Colonic mucosa (tissue), 4 donors: ENCODE results near the gene RER1. TPM values are rescaled to one million over a fixed set of nuclear protein-coding genes. Genes with fewer than 3 reads are reported as not detected.

Experiments used
- DNase-seq: peaks from one replicate; pipeline ENCODE4 v3.0.0-alpha.2; 2020
- H3K27ac ChIP-seq: fragments of 200-600 bp; one replicate; pipeline ENCODE4 v1.8.0; 2021
- H3K27me3 ChIP-seq: fragments of 200-600 bp; one replicate; pipeline ENCODE4 v1.8.0; 2021
- H3K36me3 ChIP-seq: fragments of 200-600 bp; one replicate; pipeline ENCODE4 v1.8.0; 2021
- H3K4me1 ChIP-seq: fragments of 200-600 bp; one replicate; pipeline ENCODE4 v1.8.0; 2021; ENCODE audit warnings: mild to moderate bottlenecking
- H3K4me3 ChIP-seq: fragments of 200-600 bp; one replicate; pipeline ENCODE4 v1.8.0; 2021
- H3K9ac ChIP-seq, 2 donors: one replicate each; pipeline ENCODE4 v1.7.0; 2013; ENCODE audit warnings: control low read depth in 2 of 2, low read depth in 2 of 2, low read length in 2 of 2
- H3K9me3 ChIP-seq: fragments of 200-600 bp; one replicate; pipeline ENCODE4 v1.8.0; 2021
- intact Hi-C: fragments of 100-400 bp; cut with DNase I; formaldehyde crosslinking; loops from one replicate; pipeline ENCODE4 v1.14.1; 2022
- total RNA-seq, 2 donors: library from RNA; stranded (reverse); fragmentation: NEBNext Ultra II Directional in 1 of 2; extraction: Animal tissue kit (Norgen Biotek cat#: 25700) in 1 of 2; gene quantifications; one replicate each; pipeline ENCODE4 v1.2.1, GENCODE V29; 2021
- TF ChIP-seq, protein P1 (sequence below): fragments of 200-600 bp; IDR thresholded peaks from one replicate; pipeline ENCODE4 v1.8.0; 2022; ENCODE audit warnings: antibody characterized with exemption, mild to moderate bottlenecking
- donor health status: healthy.
- donor health status: DM: no; HTN: no; CAD: no.
- donor health status: DM: no; HTN: no; CAD: no.

RER1 gene
- total RNA-seq, 2 donors from 2014 or later = 190 to 216 TPM

DNA sequence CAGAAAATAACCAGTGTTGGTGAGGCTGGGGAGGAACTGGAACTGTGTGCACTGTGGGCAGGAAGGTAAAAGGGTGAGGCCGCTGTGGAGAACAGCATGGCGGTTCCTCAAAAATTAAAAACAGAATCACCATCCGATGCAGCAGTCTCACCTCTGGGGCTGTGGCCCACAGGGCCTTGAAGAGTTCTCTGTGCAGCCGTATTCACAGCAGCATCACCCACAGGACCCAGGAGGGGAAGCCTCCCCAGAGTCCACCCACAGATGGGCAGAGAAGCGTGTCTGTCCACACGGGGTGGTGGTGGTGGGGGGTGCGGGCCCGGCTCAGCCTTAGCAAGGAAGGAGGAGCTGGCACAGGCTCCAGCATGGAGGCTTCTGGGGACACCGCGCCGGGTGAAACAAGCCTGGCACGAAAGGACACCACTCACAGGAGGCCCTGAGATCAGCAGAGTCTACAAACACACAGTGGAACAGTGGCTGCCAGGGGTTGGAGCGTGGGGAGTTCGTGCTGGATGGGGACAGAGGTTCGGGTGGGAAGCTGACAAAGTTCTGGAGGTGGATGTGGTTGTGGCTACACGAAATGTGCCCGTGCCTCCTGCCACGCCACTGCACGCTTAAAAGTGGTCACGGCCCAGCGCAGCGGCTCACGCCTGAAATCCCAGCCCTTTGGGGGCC is 11.8 kb upstream of the RER1 start:
- H3K27me3 ChIP-seq = no peaks in the 10 kb centered on the region
- intact Hi-C loops = no loop called here
- H3K9ac ChIP-seq = no peak overlapping the region
- no peak overlapping the region for H3K4me3 ChIP-seq
- no peaks in the 10 kb centered on the region for H3K36me3 ChIP-seq
- no peaks in the 10 kb centered on the region for H3K4me1 ChIP-seq
- no peaks in the 10 kb centered on the region for H3K9me3 ChIP-seq
- DNase-seq = no peak
- H3K27ac ChIP-seq = no peak overlapping the region
- TF ChIP-seq, protein P1, sequence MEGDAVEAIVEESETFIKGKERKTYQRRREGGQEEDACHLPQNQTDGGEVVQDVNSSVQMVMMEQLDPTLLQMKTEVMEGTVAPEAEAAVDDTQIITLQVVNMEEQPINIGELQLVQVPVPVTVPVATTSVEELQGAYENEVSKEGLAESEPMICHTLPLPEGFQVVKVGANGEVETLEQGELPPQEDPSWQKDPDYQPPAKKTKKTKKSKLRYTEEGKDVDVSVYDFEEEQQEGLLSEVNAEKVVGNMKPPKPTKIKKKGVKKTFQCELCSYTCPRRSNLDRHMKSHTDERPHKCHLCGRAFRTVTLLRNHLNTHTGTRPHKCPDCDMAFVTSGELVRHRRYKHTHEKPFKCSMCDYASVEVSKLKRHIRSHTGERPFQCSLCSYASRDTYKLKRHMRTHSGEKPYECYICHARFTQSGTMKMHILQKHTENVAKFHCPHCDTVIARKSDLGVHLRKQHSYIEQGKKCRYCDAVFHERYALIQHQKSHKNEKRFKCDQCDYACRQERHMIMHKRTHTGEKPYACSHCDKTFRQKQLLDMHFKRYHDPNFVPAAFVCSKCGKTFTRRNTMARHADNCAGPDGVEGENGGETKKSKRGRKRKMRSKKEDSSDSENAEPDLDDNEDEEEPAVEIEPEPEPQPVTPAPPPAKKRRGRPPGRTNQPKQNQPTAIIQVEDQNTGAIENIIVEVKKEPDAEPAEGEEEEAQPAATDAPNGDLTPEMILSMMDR = no peak

DNA sequence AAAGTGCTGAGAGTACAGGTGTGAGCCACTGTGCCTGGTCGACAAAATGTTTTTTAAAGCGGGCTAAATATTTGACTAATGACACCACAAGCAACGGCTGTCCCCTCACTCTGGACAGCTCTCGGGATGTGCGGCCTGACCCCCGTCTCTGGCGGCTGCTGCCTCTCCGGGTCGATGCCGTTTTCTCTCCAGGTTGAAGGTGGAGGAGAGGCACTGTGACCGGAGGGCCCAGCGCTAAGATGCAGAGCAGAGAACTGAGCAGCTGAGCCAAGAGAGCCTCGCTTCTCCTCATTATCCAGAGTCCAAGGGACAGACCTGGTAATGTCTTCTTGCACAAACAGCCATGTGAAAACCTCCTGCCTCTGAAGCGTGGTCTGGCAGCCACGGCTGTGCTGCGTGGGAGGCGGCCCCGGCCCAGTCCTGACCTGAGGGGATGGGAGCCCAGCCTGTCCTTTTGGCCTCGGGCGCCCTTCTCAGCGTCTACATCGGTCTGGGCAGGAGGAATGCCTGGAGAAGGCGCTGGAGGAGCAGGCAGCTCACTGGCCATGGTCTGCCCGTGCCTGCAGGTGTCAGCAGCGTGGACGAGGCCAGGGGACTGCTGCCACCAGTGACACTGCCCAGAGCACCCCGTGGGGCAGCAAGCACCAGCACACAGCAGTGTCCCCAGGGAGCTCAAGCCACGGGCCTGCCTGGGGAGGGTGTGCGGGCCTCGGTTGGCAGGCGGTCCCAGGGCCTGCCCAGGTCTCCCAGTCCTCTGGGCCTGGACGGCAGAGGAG is 10.6 kb upstream of the RER1 start:
- intact Hi-C loops = loop anchor here (1.0 kb wide), 1 partner anchor 186 kb away; no protein-coding TSS in a partner anchor
- no peak for DNase-seq
- no peaks in the 10 kb centered on the region for H3K4me1 ChIP-seq
- TF ChIP-seq, protein P1 = no peak
- no peaks in the 10 kb centered on the region for H3K27me3 ChIP-seq
- H3K9ac ChIP-seq = no peak overlapping the region
- H3K36me3 ChIP-seq = no peaks in the 10 kb centered on the region
- no peaks in the 10 kb centered on the region for H3K9me3 ChIP-seq
- H3K4me3 ChIP-seq = no peak overlapping the region
- no peak overlapping the region for H3K27ac ChIP-seq

DNA sequence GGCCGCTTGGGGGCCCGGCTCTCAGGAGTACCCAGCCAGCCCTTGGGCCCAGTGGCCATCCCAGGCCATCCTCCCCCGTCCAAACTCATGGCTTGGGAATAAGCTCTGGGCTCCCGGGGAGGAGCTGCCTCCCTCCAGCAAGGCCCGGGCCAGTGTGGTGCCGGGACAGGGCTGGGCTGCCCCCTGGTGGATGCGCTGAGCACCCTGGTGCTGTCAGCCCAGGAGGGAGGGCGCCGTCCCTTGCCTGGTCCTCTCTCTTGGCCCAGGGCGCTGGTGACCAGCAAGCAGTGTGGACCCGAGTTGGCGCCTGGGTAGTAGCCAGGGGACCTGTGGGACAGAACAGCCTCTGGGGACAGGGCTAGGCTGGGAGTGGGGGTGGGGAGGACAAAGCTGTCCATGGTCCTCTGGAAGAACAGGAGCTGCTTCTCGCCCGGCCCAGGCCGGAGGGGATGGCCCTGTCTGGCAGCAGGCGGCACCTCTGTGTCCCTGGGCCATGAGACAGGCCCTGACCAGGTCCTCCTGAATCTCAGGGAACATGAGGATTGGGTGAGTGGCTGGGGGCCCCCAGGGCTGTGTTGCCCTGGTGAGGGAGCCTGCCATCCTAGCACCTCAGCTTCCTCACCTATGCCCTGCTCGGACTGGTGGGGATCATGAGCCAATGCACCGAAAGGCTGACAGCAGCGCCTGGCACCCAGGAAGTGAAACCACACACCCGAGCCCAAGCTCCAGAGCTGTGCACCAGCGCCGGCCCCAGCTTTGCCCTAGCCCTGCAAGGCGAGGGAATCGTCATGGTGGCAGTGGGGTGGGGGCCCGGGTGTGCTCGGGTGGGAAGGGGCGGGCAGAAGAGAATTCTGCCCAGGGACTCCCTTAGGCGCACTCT is 9.7 kb upstream of the RER1 start:
- no peaks in the 10 kb centered on the region for H3K36me3 ChIP-seq
- TF ChIP-seq, protein P1 = peak; percentile 82
- no peak overlapping the region for H3K4me3 ChIP-seq
- no peaks in the 10 kb centered on the region for H3K9me3 ChIP-seq
- intact Hi-C loops = loop anchor here (1.0 kb wide), 1 partner anchor 187 kb away; no protein-coding TSS in a partner anchor
- H3K4me1 ChIP-seq = no peaks in the 10 kb centered on the region
- DNase-seq = peak; percentile 76
- no peak overlapping the region for H3K9ac ChIP-seq
- no peaks in the 10 kb centered on the region for H3K27me3 ChIP-seq
- H3K27ac ChIP-seq = no peak overlapping the region

DNA sequence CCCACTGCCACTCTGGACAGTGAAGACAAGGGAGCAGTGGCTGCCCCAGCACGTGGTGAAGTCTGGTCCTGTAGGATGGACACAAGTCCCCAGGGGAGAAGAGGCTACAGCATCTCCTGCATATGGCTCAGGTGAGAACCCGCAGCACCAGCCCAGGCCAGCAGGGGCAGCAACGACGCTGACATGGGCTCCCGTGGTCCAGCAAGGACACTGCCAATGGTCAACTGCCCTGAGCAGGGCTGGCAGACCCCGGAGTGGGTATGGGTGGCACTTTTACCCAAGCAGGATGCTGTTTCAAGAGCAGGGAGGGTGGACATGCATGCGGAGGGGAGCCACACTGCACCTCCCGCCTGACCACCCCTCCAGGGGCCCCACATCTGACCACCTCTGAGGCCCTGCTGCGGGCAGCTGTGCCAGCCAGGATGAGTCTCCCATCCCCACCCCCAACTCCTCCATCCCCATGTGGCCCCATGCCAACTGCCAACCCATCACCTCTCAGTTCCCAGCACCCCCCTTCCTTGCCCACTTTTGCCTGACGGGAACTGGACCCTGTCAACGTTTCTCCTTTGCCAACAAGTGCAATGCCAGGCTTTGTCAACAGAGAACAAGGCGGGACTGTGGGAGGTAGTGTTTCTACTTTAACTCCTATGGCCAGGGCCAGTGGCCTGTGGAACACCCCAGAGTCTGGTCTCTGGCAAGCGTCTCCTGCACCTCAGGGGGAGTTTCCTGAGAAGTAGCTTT is 8.8 kb upstream of the RER1 start:
- Histone ChIP-seq H3K4me1 (no peaks in the 10 kb centered on the region), H3K9ac (no peak overlapping the region), H3K4me3 (no peak overlapping the region), H3K9me3 (no peaks in the 10 kb centered on the region), H3K27me3 (no peaks in the 10 kb centered on the region), H3K27ac (no peak overlapping the region), H3K36me3 (no peaks in the 10 kb centered on the region)
- TF ChIP-seq, protein P1 = peak; percentile 32
- DNase-seq = peak; percentile 44
- intact Hi-C loops = no loop called here

DNA sequence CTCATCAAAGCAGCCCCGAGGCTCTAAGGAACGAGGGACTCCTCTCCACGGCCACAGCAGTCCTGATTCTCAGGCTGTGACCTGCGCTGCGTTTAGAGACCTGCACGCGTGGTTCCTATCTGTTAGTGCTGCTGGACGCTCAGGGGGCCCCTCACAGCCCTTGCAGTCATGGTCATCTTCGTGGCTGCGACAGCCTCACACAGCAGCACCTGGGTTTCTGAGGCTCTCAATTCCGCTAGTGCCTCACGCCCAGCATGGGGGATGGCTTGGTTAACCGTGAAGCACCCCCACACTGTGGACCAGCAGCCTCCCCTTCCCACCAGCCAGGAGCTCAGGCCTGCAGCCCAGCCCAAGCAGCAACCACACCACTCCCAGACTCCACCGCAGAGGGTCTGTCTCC is 8.1 kb upstream of the RER1 start:
- H3K9ac ChIP-seq = no peak overlapping the region
- no peak for DNase-seq

More for the DNA sequence above, 8.1 kb upstream of the RER1 start:
- Histone ChIP-seq H3K27me3 (no peaks in the 10 kb centered on the region), H3K4me3 (no peak overlapping the region), H3K27ac (no peak overlapping the region), H3K36me3 (no peaks in the 10 kb centered on the region), H3K9me3 (no peaks in the 10 kb centered on the region), H3K4me1 (no peaks in the 10 kb centered on the region)
- intact Hi-C loops = no loop called here
- TF ChIP-seq, protein P1 = no peak
